ENCODE measurements around the gene PARN. TPM values are rescaled to one million over a fixed set of nuclear protein-coding genes. Genes with fewer than 3 reads are reported as not detected.

PARN gene, protein sequence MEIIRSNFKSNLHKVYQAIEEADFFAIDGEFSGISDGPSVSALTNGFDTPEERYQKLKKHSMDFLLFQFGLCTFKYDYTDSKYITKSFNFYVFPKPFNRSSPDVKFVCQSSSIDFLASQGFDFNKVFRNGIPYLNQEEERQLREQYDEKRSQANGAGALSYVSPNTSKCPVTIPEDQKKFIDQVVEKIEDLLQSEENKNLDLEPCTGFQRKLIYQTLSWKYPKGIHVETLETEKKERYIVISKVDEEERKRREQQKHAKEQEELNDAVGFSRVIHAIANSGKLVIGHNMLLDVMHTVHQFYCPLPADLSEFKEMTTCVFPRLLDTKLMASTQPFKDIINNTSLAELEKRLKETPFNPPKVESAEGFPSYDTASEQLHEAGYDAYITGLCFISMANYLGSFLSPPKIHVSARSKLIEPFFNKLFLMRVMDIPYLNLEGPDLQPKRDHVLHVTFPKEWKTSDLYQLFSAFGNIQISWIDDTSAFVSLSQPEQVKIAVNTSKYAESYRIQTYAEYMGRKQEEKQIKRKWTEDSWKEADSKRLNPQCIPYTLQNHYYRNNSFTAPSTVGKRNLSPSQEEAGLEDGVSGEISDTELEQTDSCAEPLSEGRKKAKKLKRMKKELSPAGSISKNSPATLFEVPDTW
- total RNA-seq, result 18.5 and 29.6 TPM in 2 replicates

DNA sequence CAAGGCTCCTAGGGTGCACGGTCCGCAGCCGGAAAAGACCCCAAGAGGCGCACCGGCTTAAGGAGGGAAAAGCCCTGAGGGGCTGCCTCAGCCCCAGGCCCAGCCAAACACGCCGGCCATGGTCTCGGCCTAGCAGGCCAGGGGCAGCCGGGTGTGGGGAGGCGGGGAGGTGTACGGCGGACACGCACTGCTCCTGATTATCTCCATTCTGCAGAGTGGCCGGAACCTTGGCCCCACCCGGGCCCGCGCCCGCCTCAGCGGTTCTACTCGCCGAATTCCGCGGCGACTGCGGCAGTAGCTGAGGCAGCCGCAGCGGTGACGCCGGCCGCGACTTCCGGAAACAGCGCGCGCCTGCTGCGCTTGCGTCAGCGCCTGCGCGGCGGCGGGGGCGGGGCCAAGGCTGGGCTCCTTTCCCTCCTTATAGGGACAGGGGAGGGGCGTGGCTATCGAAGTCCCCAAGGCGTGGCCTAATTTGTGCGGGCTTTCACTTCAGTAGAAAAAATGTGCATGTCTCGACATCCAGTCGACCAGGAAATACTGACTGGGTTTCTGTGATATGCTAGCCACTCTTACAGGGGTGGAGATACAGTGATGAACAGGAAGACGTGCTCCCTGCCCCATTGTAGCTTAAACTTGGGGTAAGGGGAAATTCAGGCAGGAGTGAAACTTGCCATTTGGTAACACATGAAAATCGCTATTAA is at the start of gene PARN:
Gene PARN, minus strand, starts transcription at position 342 of the 701 bp plus-strand sequence. Its CDS starts 135 bp downstream, at position 207.

GRCh38 chr16:14632693-14633569 is 2.9 kb upstream of the PARN start, which contains the start of gene BFAR:
Gene BFAR (plus strand): TSS chr16:14632951. CDS start chr16:14644347, 11,396 bp downstream.

Other genes starting within 250 kb of the PARN start
- gene BFAR, start 2.7 kb upstream of the PARN start, total RNA-seq, result 58.0 and 74.1 TPM in 2 replicates
- gene PLA2G10, start 64.0 kb upstream of the PARN start, total RNA-seq, result not detected in 2 replicates
- not detected in 2 replicates for gene NPIPA3, start 73.2 kb upstream of the PARN start, total RNA-seq
- 0.18 TPM in 1 of 2 replicates, not detected in the other for gene NPIPA2, start 112.3 kb upstream of the PARN start, total RNA-seq
- gene NOMO1, start 203.5 kb upstream of the PARN start, total RNA-seq, result 80.1 and 81.5 TPM in 2 replicates

Data from myometrial cell (primary cell).